Measurements from ENCODE around the gene ZFR2.
A peak's percentile ranks its signal among the peaks of the same experiment; 100 is the strongest.
"Not testable (repeated sequence)": the region's sequence is repeated elsewhere in the genome, so short reads cannot be mapped to it uniquely, and the experiment has no call there.

ZFR2 gene

GRCh38 chr19:3774621-3775373, 94.0 kb downstream of the ZFR2 start:
- no peak for DNase-seq (ENCODE audit: low read depth in 2 of 3, low spot score in 2 of 3)

DNA sequence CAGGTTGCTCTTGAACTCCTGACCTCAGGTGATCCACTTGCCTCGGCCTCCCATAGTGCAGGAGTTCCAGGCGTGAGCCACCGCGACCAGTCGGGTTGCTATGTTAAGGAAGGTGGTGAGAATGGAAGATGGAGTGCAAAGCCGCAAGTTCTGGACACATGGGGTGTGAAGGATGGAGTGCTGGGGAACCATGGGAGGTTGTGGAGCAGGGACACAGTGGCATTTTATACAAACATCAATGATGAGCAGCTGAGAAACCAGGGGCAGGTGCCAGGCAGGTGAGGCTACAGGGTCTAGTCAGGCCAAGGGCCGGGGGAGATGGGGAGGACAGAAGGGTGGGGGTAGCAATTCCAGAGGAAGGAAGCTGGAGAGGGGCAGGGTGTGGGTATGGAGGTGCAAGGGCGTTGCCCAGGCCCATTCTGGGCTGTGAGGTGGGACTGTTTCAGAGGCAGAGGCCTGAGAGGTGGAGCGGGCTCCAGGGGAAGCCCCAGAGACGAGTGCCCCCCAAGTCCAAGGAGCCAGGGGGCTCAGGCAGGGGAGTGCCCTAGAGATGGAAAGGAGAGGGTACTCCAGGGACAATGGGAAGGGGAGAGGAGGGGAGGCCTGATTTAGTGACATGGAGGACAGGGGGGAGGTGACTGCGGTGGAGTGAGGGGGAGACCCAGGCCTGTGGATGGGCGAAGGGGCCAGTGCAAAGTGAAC, 94.9 kb downstream of the ZFR2 start:
- no peak for DNase-seq (ENCODE audit: low read depth in 2 of 3, low spot score in 2 of 3)

DNA sequence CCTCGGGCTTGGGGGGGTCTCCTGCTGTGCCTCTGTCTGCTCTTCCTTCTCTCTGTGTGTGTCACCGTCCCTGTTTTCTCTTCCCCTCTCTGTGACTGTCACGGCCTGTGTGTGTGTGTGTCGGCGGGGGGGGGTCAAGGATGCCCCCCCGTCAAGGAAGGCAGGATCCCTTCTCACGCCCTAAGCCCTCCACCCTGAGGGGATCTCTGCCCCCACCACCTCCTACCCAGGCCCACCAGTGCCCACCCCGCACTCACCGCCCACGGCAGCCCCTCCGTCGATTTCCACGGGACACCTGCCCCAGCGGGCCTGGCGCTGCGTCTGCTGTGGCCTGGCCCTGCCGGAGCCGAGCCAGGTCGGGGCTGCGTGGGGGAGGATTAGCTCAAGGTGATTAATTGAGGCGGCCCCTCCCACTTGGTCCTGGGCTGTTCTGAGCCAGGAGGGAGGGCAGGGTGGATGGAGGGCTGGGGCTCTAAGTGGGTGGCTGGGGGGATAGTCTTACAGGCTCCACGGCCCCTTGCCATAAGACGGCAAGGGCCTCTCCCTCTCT, 96.9 kb downstream of the ZFR2 start, which contains the start of gene RAX2:
Gene RAX2, minus strand, starts transcription at position 323 of the 550 bp plus-strand sequence. CDS start 486 bp downstream, outside the sequence.
- no peak for DNase-seq (ENCODE audit: low read depth in 2 of 3, low spot score in 2 of 3)

DNA sequence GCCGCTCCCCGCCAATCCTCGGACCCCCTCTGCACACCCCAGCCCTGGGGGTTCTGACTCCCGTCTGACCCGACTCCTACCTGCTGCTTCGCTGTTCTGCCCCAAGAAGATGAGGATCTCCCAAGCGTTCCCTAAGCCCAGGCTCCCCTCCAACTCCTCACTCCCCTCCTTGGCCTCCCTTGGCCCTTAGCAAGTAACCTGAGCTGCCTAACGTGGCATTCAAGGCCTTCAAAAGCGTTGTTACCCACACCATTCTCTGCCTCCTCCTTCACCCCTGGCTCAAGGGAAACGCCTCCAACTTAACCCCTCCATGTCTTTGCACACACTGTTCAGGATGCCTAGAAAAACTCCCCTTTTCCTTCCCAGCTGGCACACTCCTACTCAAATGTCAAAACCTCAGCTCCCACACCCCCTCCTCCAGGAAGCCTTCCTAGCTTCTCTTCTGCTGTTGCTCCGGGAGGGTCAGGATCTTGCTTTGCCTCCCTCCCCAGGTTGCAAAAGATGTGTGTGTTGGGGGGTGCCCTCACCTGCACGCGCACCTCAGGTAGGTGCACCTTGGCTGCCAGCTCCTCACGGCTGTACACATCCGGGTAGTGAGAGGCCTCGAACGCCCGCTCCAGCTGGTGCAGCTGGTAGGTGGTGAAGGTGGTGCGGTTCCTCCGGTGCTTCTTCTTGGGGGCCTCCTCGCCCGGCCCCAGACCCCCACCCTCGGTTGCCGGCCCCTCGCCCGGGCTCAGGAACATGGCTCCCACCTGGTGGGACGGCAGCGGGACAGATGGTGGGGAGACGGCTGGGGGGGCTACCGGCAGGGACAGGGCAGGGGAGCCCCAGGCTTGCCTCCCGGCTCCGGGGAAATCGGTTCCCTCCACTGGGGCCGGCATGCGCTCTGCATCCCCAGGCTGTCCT, 97.6 kb downstream of the ZFR2 start:
- no peak for DNase-seq (ENCODE audit: low read depth in 2 of 3, low spot score in 2 of 3)

- DNase-seq (ENCODE audit: low read depth in 2 of 3, low spot score in 2 of 3): no peak
Measured at GRCh38 chr19:3770136-3770999, 98.5 kb downstream of the ZFR2 start.

GRCh38 chr19:3769494-3769893, 99.3 kb downstream of the ZFR2 start:
- no peak for DNase-seq (ENCODE audit: low read depth in 2 of 3, low spot score in 2 of 3)

- no peak for DNase-seq (ENCODE audit: low read depth in 2 of 3, low spot score in 2 of 3)
Measured at GRCh38 chr19:3768748-3769099, 100.1 kb downstream of the ZFR2 start.

GRCh38 chr19:3768015-3768747, 100.7 kb downstream of the ZFR2 start:
- no peak for DNase-seq (ENCODE audit: low read depth in 2 of 3, low spot score in 2 of 3)

DNA sequence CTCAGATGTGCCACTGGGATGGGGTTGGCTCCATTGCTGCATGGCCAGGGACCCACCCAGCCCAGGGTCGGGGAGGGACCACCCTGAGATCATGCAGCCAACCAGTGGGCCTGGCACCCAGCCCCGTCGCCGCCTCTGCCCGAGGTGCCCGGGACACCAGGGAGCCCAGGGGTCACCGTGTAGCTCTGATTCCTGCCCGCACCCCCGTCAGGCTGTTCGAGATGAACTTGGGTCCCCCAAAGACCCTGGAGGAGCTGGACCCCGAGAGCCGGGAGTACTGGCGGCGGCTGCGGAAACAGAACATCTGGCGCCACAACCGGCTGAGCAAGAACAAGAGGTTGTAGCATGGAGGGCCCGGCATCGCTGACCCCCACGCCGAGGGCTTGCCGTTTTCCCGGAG, 101.8 kb downstream of the ZFR2 start:
- no peak for DNase-seq (ENCODE audit: low read depth in 2 of 3, low spot score in 2 of 3)

DNA sequence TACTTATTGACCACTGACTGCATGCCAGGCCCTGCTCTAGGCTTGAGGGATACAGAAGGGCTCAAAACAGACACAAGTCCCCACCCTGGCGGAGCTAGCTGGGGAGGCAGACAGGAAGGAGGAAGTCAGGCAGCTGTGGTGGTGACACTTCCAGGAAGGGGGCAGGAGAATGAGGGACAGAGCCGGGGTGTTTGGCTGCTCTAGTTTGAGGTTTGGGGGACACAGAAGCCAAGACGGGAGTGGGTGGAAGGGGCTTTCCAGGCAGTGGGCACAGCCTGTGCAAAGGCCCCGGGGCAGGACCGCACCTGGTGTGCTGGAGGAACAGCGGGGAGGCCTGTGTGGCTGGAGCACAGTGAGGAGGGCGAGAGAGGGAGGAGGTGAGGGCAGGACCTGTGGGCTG, 102.3 kb downstream of the ZFR2 start:
- no peak for DNase-seq (ENCODE audit: low read depth in 2 of 3, low spot score in 2 of 3)

- not testable (repeated sequence) for DNase-seq (ENCODE audit: low read depth in 2 of 3, low spot score in 2 of 3)
Measured at GRCh38 chr19:3765757-3766156, 103.1 kb downstream of the ZFR2 start.

- DNase-seq (ENCODE audit: low read depth in 2 of 3, low spot score in 2 of 3): no peak
Measured at GRCh38 chr19:3765121-3765520, 103.7 kb downstream of the ZFR2 start.

- DNase-seq (ENCODE audit: low read depth in 2 of 3, low spot score in 2 of 3): peak; percentile 93 to 99 (median 99)
Measured at GRCh38 chr19:3762501-3763459, 106.1 kb downstream of the ZFR2 start, which contains the start of gene MRPL54. MRPL54 (plus strand) TSS chr19:3762682; CDS start chr19:3762701, 19 bp downstream.

DNA sequence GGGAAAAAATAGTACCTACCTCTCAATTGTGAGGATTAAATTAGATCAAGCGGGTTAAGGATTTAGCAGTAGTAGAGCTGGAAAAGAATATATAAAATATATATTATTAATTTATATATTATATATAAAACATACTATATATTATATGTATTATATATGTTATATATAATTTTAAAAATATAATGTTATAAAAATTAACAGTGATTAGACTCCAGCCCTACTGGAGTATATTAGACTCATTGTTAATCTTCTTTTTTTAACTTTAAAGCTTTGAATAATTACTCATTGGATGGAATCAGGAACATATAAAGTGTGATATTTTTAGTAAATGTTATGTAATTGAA, 106.7 kb downstream of the ZFR2 start:
- no peak for DNase-seq (ENCODE audit: low read depth in 2 of 3, low spot score in 2 of 3)

DNA sequence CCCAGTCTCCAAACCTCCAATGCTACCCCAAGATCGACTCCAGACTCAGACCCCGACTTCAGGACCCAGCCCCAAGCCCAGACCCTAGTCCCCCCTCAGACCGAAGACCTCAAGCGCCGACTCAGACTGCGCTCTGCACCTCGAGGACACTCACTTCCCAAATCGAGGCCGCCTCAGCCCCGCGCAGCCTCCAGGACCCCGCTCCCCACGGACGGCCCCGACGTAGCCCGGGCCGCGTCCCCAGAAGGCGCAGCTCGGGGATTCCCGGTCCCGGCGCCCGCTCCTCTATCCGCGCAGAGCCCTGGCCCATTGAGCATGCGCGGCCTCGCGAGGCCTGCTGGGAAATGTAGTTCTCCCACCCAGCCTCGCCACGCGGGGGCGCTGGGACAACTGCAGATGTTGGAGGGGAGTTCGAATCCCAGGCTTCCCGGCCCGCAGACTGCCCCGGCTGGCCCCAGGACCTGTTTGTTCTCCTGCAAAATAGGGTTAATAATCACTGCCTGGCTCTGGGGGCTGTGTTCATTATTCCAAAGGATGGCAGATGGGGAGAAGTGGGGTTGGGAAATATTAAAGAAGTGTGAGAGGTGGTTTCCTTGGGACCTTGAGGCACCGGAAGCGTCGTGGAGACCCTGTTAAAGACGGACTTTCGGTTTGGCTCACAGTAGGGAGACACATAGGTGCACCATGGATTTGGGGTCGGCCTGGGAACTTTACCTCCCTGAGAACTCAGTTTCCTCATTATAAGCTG, 107.3 kb downstream of the ZFR2 start, which contains the start of gene APBA3:
Gene APBA3, minus strand, starts transcription at position 311 of the 748 bp plus-strand sequence. CDS start 1,428 bp downstream, outside the sequence.
- DNase-seq (ENCODE audit: low read depth in 2 of 3, low spot score in 2 of 3): peak; percentile 93 to 99 (median 96)

- DNase-seq (ENCODE audit: low read depth in 2 of 3, low spot score in 2 of 3): no peak
Measured at GRCh38 chr19:3760871-3761361, 107.9 kb downstream of the ZFR2 start.

GRCh38 chr19:3759482-3760254, 109.2 kb downstream of the ZFR2 start:
- no peak for DNase-seq (ENCODE audit: low read depth in 2 of 3, low spot score in 2 of 3)

Measured in activated CD8-positive, alpha-beta memory T cell treated with anti-CD3 and anti-CD28 coated beads for 48 hours (primary cell).